Muscle of arm (tissue), 12 donors: ENCODE results near the gene MBNL2. TPM values are rescaled to one million over a fixed set of nuclear protein-coding genes. Genes with fewer than 3 reads are reported as not detected.

Experiments
- DNase-seq: peaks from one replicate; pipeline ENCODE4 v3.0.0-alpha.2; 2013
- polyA plus RNA-seq, 12 donors: library from polyadenylated mRNA; unstranded; fragments of 120-200 nt; gene quantifications; one replicate each; pipeline ENCODE4 v1.2.1, GENCODE V29; 2013; ENCODE audit not compliant: insufficient read length in 12 of 12

The MBNL2 gene
- polyA plus RNA-seq, 12 donors: 27.7 to 75.2 (median 37.5) TPM; not detected in 1

- peak; percentile 62 for DNase-seq
These were observed 73.4 kb downstream of the MBNL2 start for GRCh38 chr13:97295283-97296182.

GRCh38 chr13:97296740-97297139 lies 74.6 kb downstream of the MBNL2 start:
- no peak for DNase-seq

- DNase-seq: no peak
These were observed 76.7 kb downstream of the MBNL2 start for GRCh38 chr13:97298816-97299215.

GRCh38 chr13:97300871-97301270 lies 78.7 kb downstream of the MBNL2 start:
- DNase-seq: no peak

GRCh38 chr13:97301382-97302095 lies 79.4 kb downstream of the MBNL2 start:
- no peak for DNase-seq

GRCh38 chr13:97302611-97303010 lies 80.5 kb downstream of the MBNL2 start:
- no peak for DNase-seq

- no peak for DNase-seq
These were observed 84.0 kb downstream of the MBNL2 start for GRCh38 chr13:97306106-97306505.

- DNase-seq: no peak
These were observed 84.5 kb downstream of the MBNL2 start for GRCh38 chr13:97306645-97307044.

GRCh38 chr13:97307118-97307881 lies 85.2 kb downstream of the MBNL2 start:
- DNase-seq: peak; percentile 43

GRCh38 chr13:97307882-97308624 lies 85.9 kb downstream of the MBNL2 start:
- DNase-seq: no peak

- DNase-seq: no peak
These were observed 86.7 kb downstream of the MBNL2 start for GRCh38 chr13:97308735-97309429.

- DNase-seq: no peak
These were observed 88.8 kb downstream of the MBNL2 start for GRCh38 chr13:97310809-97311436.

- DNase-seq: no peak
These were observed 89.8 kb downstream of the MBNL2 start for GRCh38 chr13:97311956-97312355.

GRCh38 chr13:97313551-97314260 lies 91.6 kb downstream of the MBNL2 start:
- DNase-seq: no peak

GRCh38 chr13:97316390-97316789 lies 94.3 kb downstream of the MBNL2 start:
- no peak for DNase-seq

GRCh38 chr13:97317933-97318332 lies 95.8 kb downstream of the MBNL2 start:
- DNase-seq: no peak

- DNase-seq: no peak
These were observed 96.4 kb downstream of the MBNL2 start for GRCh38 chr13:97318532-97318931.

GRCh38 chr13:97319113-97319720 lies 97.1 kb downstream of the MBNL2 start:
- DNase-seq: no peak

GRCh38 chr13:97321101-97321500 lies 99.0 kb downstream of the MBNL2 start:
- DNase-seq: no peak
